GM19324 (cell line): ENCODE results near the gene HIGD1C.

Experiments
- ATAC-seq: cut with Tn5 transposase; IDR thresholded peaks from one replicate; pipeline ENCODE4 v1.9.1; 2021; ENCODE audit warnings: mild to moderate bottlenecking, moderate library complexity; ENCODE audit not compliant: unreplicated experiment, low FRiP score

HIGD1C gene

DNA sequence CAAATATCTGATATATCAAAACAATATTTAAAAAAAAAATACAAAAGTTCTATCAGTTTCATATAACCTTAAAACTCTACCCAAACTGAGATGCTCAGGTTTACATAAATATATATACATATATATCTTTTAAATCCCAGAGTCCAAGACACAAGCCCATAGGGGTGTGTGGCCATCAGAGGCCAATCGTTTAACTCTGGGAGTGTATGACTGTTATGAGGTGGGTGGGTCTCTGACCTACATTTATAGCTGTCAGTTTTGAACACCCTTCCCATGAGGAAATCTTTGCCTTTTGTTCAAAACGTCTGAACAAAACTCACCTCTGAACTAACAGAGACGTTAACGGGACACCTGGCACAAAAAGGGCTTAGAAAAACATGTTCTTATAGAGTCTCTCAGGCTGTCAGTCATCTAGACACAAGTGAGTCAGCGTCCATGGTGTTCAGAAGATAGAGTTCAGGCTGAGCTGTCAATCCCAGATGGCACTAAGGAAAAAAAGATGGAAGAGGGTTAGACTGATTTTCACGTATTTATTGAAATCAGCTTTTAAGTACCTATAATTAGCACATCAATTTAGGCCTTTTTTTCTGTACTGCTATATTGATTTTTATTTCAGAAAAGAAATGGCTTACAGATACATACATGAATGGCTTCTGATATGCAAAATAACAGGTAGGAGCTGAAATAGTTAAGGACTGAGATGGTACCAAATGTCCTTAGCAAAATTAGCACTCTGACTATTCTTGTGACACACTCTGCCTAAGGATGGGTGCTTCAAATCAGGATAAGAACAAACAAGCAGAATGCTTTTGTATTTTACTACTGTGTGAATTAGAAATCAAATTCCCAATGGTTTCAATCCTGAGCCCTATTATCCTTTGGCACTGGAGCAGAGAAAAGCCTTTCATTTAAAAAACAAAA is 29.2 kb downstream of the HIGD1C start:
- no peak for ATAC-seq

DNA sequence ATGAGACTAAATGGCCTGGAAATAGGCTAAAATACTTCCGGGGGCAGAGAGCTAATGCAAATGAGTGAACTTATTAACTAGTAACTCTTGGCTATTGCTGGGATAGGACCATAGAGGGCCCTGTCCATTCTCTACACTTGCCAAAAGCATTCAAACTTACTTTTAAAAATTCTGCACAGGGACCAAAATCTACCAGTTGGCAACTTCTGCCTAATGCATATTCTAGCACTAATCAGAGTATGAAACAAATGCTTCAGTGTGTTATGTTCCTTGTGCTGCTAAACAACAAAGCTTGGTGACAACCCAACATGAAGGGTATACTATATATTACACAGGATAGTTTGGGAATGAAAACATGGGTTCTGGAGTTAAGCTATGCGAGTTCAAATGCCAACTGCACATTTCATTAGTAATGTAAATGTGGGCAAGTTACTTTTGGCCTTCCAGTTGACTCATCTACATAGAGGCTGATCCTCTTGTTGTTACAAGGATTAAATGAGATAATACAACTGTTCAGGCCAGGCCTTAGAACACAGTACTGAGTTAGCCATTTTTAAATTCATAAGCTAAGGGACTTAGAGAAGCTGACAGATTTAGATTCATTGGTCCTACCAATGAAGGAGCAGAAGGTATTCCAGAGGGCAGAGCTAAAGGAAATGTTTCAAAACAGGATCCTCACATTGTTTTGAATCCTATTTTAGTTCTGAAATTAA is 32.4 kb downstream of the HIGD1C start:
- no peak for ATAC-seq

DNA sequence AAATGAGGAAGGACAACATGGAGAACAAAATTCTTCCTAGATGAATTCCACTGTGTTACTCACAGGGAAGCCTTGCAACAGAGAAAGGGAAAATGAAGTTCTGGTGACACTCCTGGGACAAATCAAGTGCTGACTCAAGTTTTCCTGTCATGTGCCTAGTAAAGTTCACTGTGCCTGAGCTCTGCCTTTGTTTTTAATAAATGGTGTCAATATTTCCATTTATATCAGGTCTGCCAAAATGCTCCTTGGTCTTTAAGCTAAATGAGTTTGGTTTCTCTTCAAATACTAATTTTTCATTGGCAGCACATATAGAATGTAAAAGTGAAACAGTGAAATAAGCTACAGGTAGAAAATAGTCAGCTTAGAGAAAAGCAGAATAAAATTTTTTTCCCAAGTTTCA is 33.0 kb downstream of the HIGD1C start:
- no peak for ATAC-seq

DNA sequence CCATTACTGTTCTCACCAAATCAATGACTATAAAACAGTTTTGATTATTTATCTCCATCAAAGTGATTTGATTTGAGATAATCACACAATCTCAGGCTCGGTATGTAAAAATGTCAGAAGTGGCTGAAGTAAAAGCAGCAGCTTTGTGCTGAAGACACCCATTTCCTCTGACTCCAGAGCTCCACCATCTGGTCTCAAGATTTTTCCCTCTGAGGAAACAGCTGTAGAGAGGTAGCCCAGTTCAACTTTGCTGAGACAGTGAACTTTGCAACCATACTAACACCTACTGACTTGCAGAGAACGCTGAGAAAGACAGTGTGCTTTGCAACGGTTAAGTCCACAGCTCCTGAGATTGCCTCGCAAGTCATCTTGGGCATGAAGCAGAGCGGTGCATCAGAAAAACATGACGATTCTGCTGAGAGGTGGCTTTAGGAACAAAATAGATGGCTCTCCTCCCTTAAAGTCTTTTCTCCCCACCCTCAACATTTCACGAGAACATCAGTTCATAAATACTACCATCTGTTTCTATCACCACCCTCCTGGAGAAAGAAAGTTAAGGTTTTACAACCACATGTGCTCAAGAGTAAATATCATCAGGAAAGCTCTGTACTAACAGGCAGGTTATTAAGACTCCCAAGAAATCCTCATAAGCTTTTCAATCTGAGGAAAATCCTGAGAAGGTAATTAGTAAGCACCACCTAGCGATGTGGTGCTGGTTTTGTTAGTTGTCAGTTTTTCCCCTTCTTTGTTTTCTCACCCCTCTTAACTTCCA is 34.8 kb downstream of the HIGD1C start:
- ATAC-seq = no peak

DNA sequence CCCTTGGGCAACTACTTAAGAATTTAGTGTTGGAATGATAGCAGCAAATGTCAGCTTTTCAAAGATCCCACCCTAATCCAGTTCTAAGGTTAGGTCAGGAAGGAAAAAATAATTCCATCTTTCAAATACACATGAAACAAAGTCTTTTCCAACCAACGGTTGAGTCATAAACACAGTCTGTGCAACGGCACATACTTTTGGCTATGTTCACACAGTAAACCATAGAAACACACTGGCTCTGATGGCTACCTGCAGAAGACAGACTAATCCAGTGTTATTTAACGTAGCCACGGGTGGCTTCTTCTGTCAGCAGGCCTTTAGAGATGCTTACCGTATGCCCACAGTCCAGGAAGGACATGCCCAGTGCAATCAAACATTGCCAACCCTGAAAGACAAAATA is 35.7 kb downstream of the HIGD1C start:
- ATAC-seq = no peak

DNA sequence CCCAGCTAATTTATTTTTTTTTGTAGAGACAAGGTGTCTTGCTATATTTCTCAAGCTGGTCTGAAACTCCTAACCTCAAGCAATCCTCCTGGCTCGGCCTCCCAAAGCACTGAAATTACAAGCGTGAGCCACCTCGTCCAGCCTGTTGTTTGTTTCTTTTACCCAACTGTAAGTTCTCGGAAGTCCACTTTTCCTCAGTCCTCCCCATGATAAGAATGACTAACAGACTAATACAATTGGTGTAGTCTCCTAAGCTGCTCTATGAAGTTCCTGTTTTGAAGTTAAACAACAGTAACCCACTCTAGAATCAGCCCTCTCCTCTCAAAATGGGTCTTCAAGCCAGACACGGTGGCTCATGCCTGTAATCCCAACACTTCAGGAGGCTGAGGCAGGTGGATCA is 36.5 kb downstream of the HIGD1C start:
- ATAC-seq = no peak

DNA sequence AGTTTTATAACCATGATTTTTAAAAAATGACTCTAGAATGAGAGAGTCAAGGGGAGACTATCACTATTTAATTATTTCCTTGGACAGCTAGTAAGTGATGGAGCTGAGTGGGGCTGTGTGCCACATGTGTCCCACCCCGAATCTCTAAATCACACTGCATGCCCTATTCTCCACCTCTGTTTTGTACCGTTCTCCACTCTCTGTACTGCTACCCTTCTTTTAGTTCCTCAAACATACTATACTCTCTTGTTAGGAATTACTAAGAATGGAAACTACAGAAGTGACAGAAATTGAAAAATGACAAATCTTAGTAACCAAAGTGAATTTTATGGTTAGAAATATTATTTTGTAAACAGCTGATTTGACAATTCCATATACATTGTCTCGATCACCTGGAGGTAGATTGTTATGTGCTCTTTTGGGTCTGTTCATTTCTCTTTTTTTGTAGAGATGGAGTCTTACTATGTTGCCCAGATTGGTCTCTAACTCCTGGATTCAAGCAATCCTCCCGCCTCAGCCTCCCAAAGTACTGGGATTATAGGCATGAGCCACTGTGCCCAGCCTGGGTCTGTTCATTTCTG is 37.9 kb downstream of the HIGD1C start:
- no peak for ATAC-seq

DNA sequence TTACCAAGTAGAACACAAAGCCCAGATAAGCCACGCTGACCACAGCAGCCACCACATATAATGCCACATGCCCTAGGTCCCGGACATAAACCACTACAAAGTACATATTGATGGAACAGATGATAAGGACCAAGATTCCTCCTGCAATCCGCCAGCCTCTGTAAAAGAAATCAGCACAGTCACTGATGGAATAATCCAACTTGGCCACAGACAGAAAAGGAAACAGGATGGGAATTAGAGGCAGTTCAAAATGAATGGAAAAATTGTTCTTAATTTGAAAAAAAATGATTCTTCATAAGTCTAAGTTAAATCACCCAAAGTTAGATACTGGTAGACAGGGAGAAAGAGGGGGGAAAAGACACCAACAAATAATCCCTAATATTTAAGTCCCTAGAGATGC is 38.4 kb downstream of the HIGD1C start:
- no peak for ATAC-seq

DNA sequence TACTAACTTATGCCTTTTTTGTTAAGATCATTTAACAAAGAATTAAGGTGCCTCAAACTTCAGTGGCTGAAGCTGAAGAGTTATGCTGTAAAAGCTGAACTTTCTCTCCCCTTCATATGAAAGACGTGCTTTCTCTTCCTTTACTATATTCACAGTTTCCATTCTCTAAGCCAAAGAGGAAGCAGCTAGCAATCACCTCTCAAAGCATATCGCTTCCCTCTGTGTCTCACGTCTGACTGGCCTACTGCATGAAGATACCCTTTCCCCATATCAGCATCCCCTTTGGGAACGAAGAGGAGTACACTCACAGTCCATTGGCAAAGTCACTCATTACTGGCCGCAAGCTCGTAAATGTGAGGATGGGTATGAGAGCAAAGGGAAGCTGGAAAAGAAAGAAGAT is 38.9 kb downstream of the HIGD1C start:
- no peak for ATAC-seq

DNA sequence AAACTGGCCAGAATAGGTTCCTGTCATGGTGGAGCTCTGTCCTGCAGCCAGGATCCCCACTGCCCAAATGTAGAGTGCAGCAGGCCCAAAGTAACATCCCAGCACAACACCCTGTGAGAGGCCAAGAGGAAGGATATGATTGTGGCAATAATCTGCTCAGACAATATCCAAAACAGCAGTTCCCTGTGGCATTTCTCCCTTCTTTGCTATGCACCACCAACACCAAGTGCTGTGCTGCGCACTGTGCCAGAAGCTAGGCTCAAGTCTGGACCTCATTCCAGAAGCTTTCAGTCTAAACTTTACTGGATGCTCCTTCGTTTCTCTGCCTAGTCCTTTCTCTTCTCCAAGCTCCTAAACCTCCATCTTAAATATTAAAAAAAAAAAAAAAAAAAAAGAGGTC is 40.5 kb downstream of the HIGD1C start:
- ATAC-seq = no peak

DNA sequence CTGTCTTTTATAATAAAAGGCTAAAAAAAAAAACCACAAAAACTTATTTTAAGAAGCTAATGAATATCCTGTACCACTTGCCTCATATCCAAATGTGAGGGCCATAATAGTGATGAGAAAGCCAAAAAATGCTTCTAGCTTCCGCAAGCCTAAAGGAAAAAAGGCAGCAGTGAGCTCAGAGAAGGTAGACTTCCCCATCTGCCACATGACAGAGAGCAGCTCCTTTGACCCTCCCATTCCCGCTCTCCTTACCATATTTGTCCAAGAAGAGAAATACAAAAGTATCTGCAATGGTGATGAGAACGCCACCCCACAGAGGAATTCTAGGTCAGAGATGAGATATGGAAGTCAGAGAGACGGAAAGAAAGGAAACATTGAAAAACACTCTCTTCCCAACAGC is 46.7 kb downstream of the HIGD1C start:
- ATAC-seq = no peak

DNA sequence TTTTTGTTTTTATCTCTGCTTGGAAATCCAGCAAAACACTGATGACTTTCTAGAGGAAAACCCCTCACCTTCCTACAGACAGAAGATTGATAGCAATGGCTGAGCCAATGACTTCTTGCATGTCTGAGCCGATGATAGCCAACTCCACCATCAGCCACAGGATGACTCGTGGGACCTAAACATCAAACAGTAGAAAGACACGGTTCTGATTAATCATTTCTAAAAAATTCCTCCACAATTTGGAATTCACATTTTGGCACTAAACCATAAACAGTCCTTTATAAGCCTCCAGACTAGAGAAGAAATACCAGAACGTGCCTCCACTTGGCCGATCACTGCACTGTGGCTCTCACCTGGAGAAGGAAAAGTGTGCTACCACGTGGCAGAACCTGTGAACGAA is 47.9 kb downstream of the HIGD1C start:
- no peak for ATAC-seq

DNA sequence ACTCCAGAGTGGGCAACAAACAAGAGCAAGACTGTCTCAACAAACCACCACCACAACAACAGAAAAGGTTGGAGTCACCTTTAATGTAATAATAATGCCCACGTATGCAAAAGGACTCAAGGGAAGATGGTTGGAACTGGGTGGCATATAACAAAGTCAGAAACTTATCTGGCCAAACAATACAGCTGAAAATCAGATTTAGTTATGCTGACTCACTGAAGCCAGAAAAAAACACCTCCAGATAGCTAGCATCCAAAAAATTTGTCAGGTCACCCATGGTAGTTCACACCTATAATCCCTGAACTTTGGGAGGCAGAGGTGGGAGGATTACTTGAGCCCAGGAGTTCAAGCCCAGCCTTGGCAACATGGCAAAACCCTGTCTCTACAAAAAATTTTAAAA is 49.5 kb downstream of the HIGD1C start:
- ATAC-seq = no peak

DNA sequence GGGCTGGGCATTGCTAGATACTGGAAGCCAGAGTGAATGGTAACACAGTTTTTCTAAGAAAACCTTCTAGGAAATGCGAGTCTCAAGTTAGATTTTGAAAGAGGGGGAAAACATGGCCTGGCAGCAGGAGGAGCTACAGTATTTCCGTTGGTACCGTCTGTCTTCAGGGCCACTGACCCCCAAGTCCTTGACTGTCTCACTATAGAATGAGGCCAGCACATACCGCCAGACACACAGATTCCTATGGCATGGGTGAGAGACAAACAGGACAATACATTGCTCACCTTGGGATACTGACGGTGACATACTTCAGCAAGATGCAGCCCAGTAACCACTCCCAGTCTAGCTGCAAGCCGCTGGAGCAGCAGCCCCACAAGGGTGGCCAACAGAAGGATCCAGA is 52.2 kb downstream of the HIGD1C start:
- no peak for ATAC-seq

DNA sequence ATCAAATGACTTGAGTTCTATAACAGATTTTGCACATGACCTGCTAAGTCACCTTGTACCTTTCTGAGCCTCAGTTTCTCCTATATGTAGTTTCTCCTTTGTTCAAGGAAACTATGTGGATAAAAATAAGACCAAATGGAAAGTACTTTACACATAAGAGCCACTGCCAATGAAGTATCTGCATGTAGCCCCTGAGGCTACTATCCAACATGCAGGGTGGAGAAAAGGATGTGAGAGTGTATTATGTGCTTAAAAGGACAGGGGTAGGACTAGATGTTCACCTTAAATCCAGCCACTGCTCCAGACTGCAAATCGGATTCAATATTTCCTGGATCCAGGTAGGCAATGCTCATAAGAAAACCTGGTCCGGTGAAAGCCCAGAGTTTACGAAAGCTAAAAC is 52.7 kb downstream of the HIGD1C start:
- ATAC-seq = no peak

DNA sequence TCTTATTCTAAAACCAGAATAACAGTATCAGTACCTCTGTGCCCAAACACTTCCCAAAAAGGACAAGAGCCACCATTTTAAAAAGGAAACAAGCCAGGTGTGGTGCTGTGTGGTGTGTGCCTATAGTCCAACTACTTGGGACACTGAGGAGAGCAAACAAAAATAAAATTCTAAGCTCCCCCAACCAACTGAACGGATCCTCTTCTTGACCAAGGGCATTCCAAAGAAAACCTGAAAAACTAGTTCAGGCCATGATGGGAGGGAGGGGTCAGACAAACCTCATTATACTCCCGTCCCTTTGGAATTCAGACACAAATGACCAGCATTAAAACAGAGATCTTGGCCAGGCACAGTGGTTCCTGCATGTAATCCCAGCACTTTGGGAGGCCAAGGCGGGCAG is 53.3 kb downstream of the HIGD1C start:
- no peak for ATAC-seq

DNA sequence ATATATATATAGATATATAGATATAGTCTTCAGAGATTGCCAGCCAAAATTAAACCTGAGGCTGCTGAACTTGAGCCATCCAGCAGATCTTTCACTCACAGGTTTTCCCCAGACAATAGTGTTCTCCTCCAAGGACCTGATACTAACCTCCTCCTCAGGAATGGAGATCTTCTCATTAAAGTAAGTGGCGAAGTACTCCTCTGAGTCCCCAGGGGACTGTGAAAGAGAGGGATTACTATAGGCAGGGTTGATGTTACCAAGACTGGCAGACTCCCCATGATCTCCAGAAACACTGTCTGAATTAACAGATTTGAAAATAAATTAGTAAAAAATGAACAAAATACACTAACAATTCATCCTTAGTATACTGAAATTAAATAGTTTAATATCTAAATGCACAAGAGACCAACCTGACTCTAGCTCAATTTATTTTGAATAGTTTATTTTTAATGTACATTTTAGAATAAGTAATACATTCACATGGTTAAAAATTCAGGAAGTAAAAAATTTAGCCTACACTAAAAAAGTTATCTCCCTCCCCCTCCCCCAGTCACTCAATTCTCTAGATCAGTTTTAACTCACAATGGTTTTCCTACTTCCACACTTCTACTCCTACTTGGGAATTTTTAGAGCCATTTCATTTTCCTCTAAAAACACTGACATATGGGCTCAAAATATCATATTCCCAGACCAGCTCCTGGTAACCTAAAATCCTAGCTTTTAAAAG is 56.1 kb downstream of the HIGD1C start:
- ATAC-seq = no peak

DNA sequence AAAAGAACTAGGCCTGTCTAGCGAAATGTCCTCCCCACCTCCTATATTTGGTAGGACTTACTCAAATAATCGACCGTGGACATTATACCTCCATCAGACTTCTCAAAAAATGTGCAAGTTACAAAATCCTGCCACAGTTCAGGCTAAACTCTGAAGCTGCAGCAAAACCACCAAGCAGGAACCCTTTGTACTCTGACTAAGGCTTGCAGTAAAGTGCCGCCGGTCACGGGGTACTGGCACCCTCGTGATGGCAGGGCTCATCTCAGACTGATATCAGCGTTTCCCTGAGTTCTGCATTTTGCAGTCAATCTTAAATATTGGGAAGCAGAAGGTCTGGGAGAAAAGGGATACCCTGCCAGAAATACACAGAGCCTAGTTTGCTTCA is 56.7 kb downstream of the HIGD1C start:
- ATAC-seq = no peak

DNA sequence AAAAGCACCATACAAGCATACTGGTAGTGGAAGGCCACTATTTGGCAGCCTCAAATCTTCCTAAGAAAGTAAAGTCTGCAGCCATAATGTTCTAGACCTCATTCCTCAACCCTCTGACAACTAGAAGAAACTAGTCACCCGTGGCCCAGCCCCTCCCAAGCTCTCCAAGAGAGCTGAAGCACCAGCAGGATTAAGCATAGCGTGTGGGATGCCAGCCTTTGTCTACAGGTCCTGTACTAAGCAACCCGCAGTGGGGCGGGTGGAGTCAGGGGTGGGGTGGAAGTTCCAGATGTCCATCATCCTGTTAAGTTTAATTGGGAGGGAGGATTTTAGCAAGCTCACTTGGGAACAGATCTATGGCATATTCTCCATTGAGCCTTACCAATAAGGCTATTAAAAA is 59.6 kb downstream of the HIGD1C start:
- ATAC-seq = no peak

DNA sequence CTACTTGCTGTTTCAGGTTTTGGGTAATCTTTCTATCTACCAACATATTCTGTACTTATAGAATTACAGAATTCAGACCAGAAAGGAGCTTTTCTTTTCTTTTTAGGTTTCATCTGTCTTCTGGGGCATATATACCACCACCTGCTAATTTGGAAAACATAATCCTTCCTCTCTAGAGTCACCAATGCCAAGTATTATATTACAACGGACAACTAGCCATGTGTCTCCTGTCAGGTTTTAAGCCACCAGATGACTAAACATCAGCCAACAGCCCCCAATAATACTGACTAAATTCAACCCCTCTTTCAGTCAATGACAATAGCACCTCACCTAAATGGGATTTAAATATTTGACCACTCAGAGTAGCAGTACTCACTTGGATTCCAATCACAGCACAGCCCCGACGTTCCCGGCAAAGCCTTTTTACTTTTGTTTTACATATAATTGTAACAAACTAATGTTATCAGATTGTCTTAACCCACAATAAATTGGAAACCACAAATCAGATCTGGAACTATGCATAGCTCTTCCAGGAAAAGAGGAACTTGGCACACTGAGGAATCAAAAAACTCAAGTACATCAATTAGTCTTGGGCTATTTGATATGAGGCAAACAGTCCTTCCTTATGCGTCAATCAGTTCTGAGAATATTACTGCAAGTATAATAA is 60.4 kb downstream of the HIGD1C start:
- no peak for ATAC-seq
